Breast epithelium (tissue), 4 donors: ENCODE measurements around the gene CDKN1A. TPM values are rescaled to one million over a fixed set of nuclear protein-coding genes. Genes with fewer than 3 reads are reported as not detected.
"Not testable (repeated sequence)": the region's sequence is repeated elsewhere in the genome, so short reads cannot be mapped to it uniquely, and the experiment has no call there.

Source experiments
- DNase-seq, 2 donors: peaks; one replicate each; pipeline ENCODE4 v3.0.0-alpha.2; 2019; ENCODE audit warnings: low spot score in 2 of 2
- H3K27ac ChIP-seq, 2 donors: fragments of 200-600 bp; sonication (generic) in 1 of 2; one replicate each; pipeline ENCODE4 v1.5.1; 2016 to 2019; ENCODE audit warnings: mild to moderate bottlenecking in 1 of 2
- H3K27me3 ChIP-seq, 2 donors: fragments of 200-600 bp; sonication (generic) in 1 of 2; one replicate each; pipeline versions ENCODE4 v1.5.1 to v1.6.0; 2017 to 2019; ENCODE audit warnings: control low read depth in 1 of 2, mild to moderate bottlenecking in 1 of 2
- H3K36me3 ChIP-seq: fragments of 200-600 bp; one replicate; pipeline ENCODE4 v1.5.1; 2019
- H3K4me1 ChIP-seq, 2 donors: fragments of 200-600 bp; sonication (generic); one replicate each; pipeline ENCODE4 v1.5.1; 2016 to 2019; ENCODE audit warnings: control low read depth in 1 of 2
- H3K4me3 ChIP-seq, 3 donors: fragments of 200-600 bp; sonication (generic); 1 replicate in 2 of 3; 2 replicates in 1 of 3; pipeline ENCODE4 v1.5.1; 2016 to 2019; ENCODE audit warnings: mild to moderate bottlenecking in 3 of 3, moderate library complexity in 2 of 3
- H3K9me3 ChIP-seq, 2 donors: fragments of 200-600 bp; sonication (generic) in 1 of 2; one replicate each; pipeline ENCODE4 v1.5.1; 2016 to 2019; ENCODE audit warnings: control low read depth in 1 of 2
- CTCF ChIP-seq, 3 donors: fragments of 450-650 bp; IDR thresholded peaks; one replicate each; pipeline ENCODE4 v1.5.1; 2016 to 2017; ENCODE audit warnings: antibody characterized with exemption in 3 of 3, mild to moderate bottlenecking in 3 of 3, moderate library complexity in 3 of 3
- POLR2A ChIP-seq: fragments of 450-650 bp; IDR thresholded peaks from one replicate; pipeline ENCODE4 v1.6.1; 2016; ENCODE audit warnings: antibody characterized with exemption, mild to moderate bottlenecking, moderate library complexity
- POLR2AphosphoS5 ChIP-seq, 3 donors: sonication (generic); formaldehyde crosslinking; IDR thresholded peaks; one replicate each; pipeline ENCODE4 v1.6.1; 2017; ENCODE audit warnings: antibody characterized with exemption in 3 of 3
- intact Hi-C: fragments of 100-400 bp; cut with DNase I; formaldehyde crosslinking; loops from one replicate; pipeline ENCODE4 v1.15.1; 2023; ENCODE audit warnings: low total_unique reads
- total RNA-seq, 3 donors: library from RNA; depleted of rRNA; stranded (reverse); fragments of >200 nt; gene quantifications; one replicate each; pipeline ENCODE4 v1.1.0, GENCODE V29; 2016

The CDKN1A gene
- total RNA-seq, 3 donors from 2014 or later = 125 to 144 (median 143) TPM

GRCh38 chr6:36701401-36701991 lies 23.0 kb downstream of the CDKN1A start:
- intact Hi-C loops = no loop called here

GRCh38 chr6:36702656-36703055 lies 24.1 kb downstream of the CDKN1A start:
- no peak overlapping the region for H3K4me3 ChIP-seq
- H3K4me1 ChIP-seq = no peaks in the 10 kb centered on the region
- no peaks in the 10 kb centered on the region for H3K36me3 ChIP-seq
- H3K9me3 ChIP-seq = no peaks in the 10 kb centered on the region
- no peak overlapping the region for H3K27ac ChIP-seq
- no peak for DNase-seq
- intact Hi-C loops = no loop called here
- no peaks in the 10 kb centered on the region for H3K27me3 ChIP-seq
- no peak for TF ChIP-seq POLR2A
- TF ChIP-seq POLR2AphosphoS5 (IDR thresholded peaks at IDR 0.05) = no peak
- TF ChIP-seq CTCF (IDR thresholded peaks at IDR 0.05) = no peak

More at GRCh38 chr6:36701401-36701991, 23.0 kb downstream of the CDKN1A start:
- H3K4me3 ChIP-seq = no peak overlapping the region
- DNase-seq = no peak
- no peak overlapping the region for H3K27ac ChIP-seq
- TF ChIP-seq POLR2A (no peak), POLR2AphosphoS5 (IDR thresholded peaks at IDR 0.05) (no peak), CTCF (IDR thresholded peaks at IDR 0.05) (no peak)
- H3K9me3 ChIP-seq = no peaks in the 10 kb centered on the region
- H3K36me3 ChIP-seq = no peaks in the 10 kb centered on the region
- H3K4me1 ChIP-seq = no peaks in the 10 kb centered on the region
- no peaks in the 10 kb centered on the region for H3K27me3 ChIP-seq

GRCh38 chr6:36703081-36703606 lies 24.6 kb downstream of the CDKN1A start:
- no peak for DNase-seq
- Histone ChIP-seq H3K4me1 (no peaks in the 10 kb centered on the region), H3K27ac (no peak overlapping the region), H3K27me3 (no peaks in the 10 kb centered on the region), H3K36me3 (no peaks in the 10 kb centered on the region), H3K9me3 (no peaks in the 10 kb centered on the region), H3K4me3 (no peak overlapping the region)
- no peak for TF ChIP-seq CTCF (IDR thresholded peaks at IDR 0.05)
- TF ChIP-seq POLR2AphosphoS5 (IDR thresholded peaks at IDR 0.05) = no peak
- intact Hi-C loops = no loop called here

- H3K4me3 ChIP-seq = no peak overlapping the region
- H3K27me3 ChIP-seq = no peaks in the 10 kb centered on the region
- no peaks in the 10 kb centered on the region for H3K9me3 ChIP-seq
- H3K36me3 ChIP-seq = no peaks in the 10 kb centered on the region
- no peak for DNase-seq
- H3K4me1 ChIP-seq = no peaks in the 10 kb centered on the region
- intact Hi-C loops = no loop called here
- no peak overlapping the region for H3K27ac ChIP-seq
- no peak for TF ChIP-seq POLR2A
- no peak for TF ChIP-seq POLR2AphosphoS5 (IDR thresholded peaks at IDR 0.05)
- TF ChIP-seq CTCF (IDR thresholded peaks at IDR 0.05) = no peak
These were observed 25.5 kb downstream of the CDKN1A start for GRCh38 chr6:36703982-36704381.

GRCh38 chr6:36704961-36705577 lies 26.6 kb downstream of the CDKN1A start:
- DNase-seq, H3K9me3 ChIP-seq, H3K27me3 ChIP-seq, intact Hi-C loops, H3K36me3 ChIP-seq, H3K4me1 ChIP-seq, H3K27ac ChIP-seq, H3K4me3 ChIP-seq: not testable (repeated sequence)
